ENCODE data around the gene TGFB1. TPM values are rescaled to one million over a fixed set of nuclear protein-coding genes. Genes with fewer than 3 reads are reported as not detected.
A peak's percentile ranks its signal among the peaks of the same experiment; 100 is the strongest.

The TGFB1 gene
- total RNA-seq, 1 donor from 2014 or later = 244 TPM

GRCh38 chr19:41330946-41331678, 22.6 kb downstream of the TGFB1 start:
- Mint-ChIP-seq H3K36me3 (ENCODE audit: unreplicated experiment) (peaks cover 33% of the 10 kb centered on the region), H3K4me3 (ENCODE audit: unreplicated experiment) (no peak overlapping the region)

GRCh38 chr19:41330481-41330880, 23.2 kb downstream of the TGFB1 start:
- TF ChIP-seq CTCF (IDR thresholded peaks at IDR 0.05) = no peak
- DNase-seq (ENCODE audit: extremely low spot score, unreplicated experiment) = no peak
- no peak overlapping the region for H3K4me3 Mint-ChIP-seq (ENCODE audit: unreplicated experiment)
- H3K36me3 Mint-ChIP-seq (ENCODE audit: unreplicated experiment) = peaks cover 29% of the 10 kb centered on the region
- peak overlapping the region; percentile 64 for H3K27ac Mint-ChIP-seq (ENCODE audit: unreplicated experiment)
- peaks cover 42% of the 10 kb centered on the region for H3K4me1 Mint-ChIP-seq (ENCODE audit: unreplicated experiment)
- H3K27me3 Mint-ChIP-seq (ENCODE audit: unreplicated experiment) = no peaks in the 10 kb centered on the region
- H3K9me3 Mint-ChIP-seq (ENCODE audit: unreplicated experiment) = no peaks in the 10 kb centered on the region

More at GRCh38 chr19:41330946-41331678, 22.6 kb downstream of the TGFB1 start:
- Mint-ChIP-seq H3K27ac (ENCODE audit: unreplicated experiment) (peak overlapping the region; percentile 71), H3K4me1 (ENCODE audit: unreplicated experiment) (peaks cover 37% of the 10 kb centered on the region), H3K27me3 (ENCODE audit: unreplicated experiment) (no peaks in the 10 kb centered on the region), H3K9me3 (ENCODE audit: unreplicated experiment) (no peaks in the 10 kb centered on the region)
- TF ChIP-seq CTCF (IDR thresholded peaks at IDR 0.05) = no peak
- DNase-seq (ENCODE audit: extremely low spot score, unreplicated experiment) = no peak

- TF ChIP-seq CTCF (IDR thresholded peaks at IDR 0.05) = no peak
- Mint-ChIP-seq H3K4me1 (ENCODE audit: unreplicated experiment) (peaks cover 58% of the 10 kb centered on the region), H3K27me3 (ENCODE audit: unreplicated experiment) (no peaks in the 10 kb centered on the region), H3K36me3 (ENCODE audit: unreplicated experiment) (peaks cover 25% of the 10 kb centered on the region), H3K4me3 (ENCODE audit: unreplicated experiment) (peak overlapping the region; percentile 42), H3K27ac (ENCODE audit: unreplicated experiment) (peak overlapping the region; percentile 98), H3K9me3 (ENCODE audit: unreplicated experiment) (no peaks in the 10 kb centered on the region)
- no peak for DNase-seq (ENCODE audit: extremely low spot score, unreplicated experiment)
These were observed 24.9 kb downstream of the TGFB1 start for GRCh38 chr19:41328842-41329225.

GRCh38 chr19:41328157-41328841, 25.4 kb downstream of the TGFB1 start:
- no peak for TF ChIP-seq CTCF (IDR thresholded peaks at IDR 0.05)
- Mint-ChIP-seq H3K4me1 (ENCODE audit: unreplicated experiment) (peaks cover 64% of the 10 kb centered on the region), H3K27ac (ENCODE audit: unreplicated experiment) (peak overlapping the region; percentile 98), H3K9me3 (ENCODE audit: unreplicated experiment) (no peaks in the 10 kb centered on the region), H3K27me3 (ENCODE audit: unreplicated experiment) (no peaks in the 10 kb centered on the region), H3K36me3 (ENCODE audit: unreplicated experiment) (peaks cover 25% of the 10 kb centered on the region), H3K4me3 (ENCODE audit: unreplicated experiment) (peak overlapping the region; percentile 60)
- no peak for DNase-seq (ENCODE audit: extremely low spot score, unreplicated experiment)

- Mint-ChIP-seq H3K27ac (ENCODE audit: unreplicated experiment) (peak overlapping the region; percentile 98), H3K36me3 (ENCODE audit: unreplicated experiment) (peaks cover 22% of the 10 kb centered on the region), H3K4me3 (ENCODE audit: unreplicated experiment) (peak overlapping the region; percentile 60), H3K27me3 (ENCODE audit: unreplicated experiment) (no peaks in the 10 kb centered on the region), H3K9me3 (ENCODE audit: unreplicated experiment) (no peaks in the 10 kb centered on the region), H3K4me1 (ENCODE audit: unreplicated experiment) (peaks cover 70% of the 10 kb centered on the region)
- no peak for TF ChIP-seq CTCF (IDR thresholded peaks at IDR 0.05)
- no peak for DNase-seq (ENCODE audit: extremely low spot score, unreplicated experiment)
These were observed 26.1 kb downstream of the TGFB1 start for GRCh38 chr19:41327576-41328156.

Measured in osteocyte (in vitro differentiated cells).